Activated naive CD4-positive, alpha-beta T cell (primary cell): ENCODE measurements around the gene DRAP1.
"Not testable (repeated sequence)": the region's sequence is repeated elsewhere in the genome, so short reads cannot be mapped to it uniquely, and the experiment has no call there.

Source experiments
- DNase-seq, 4 experiments: peaks; one replicate each; lab custom pipeline; 2025; lab: John Stamatoyannopoulos, UW

Gene DRAP1

GRCh38 chr11:65931773-65932557, 12.7 kb downstream of the DRAP1 start:
- DNase-seq, result no peak

- DNase-seq, result no peak
Observed at GRCh38 chr11:65932558-65932919, 13.3 kb downstream of the DRAP1 start.

GRCh38 chr11:65934014-65934413, 14.8 kb downstream of the DRAP1 start:
- no peak for DNase-seq

- no peak for DNase-seq
Observed at GRCh38 chr11:65937766-65938165, 18.5 kb downstream of the DRAP1 start.

GRCh38 chr11:65941720-65942310, 22.6 kb downstream of the DRAP1 start:
- DNase-seq, result no peak

- no peak for DNase-seq
Observed at GRCh38 chr11:65942531-65942930, 23.3 kb downstream of the DRAP1 start.

- no peak for DNase-seq
Observed at GRCh38 chr11:65944191-65944590, 25.0 kb downstream of the DRAP1 start.

GRCh38 chr11:65944767-65945166, 25.5 kb downstream of the DRAP1 start:
- DNase-seq, result no peak

GRCh38 chr11:65945430-65945911, 26.2 kb downstream of the DRAP1 start, which contains the start of gene TSGA10IP:
TSGA10IP (plus strand) TSS chr11:65945480; CDS start chr11:65945676, 196 bp downstream.
- DNase-seq, result no peak

- DNase-seq, result no peak
Observed at GRCh38 chr11:65945941-65946558, 26.8 kb downstream of the DRAP1 start.

GRCh38 chr11:65946655-65947054, 27.4 kb downstream of the DRAP1 start:
- no peak for DNase-seq

GRCh38 chr11:65947133-65947532, 27.9 kb downstream of the DRAP1 start:
- no peak for DNase-seq

- DNase-seq, result no peak
Observed at GRCh38 chr11:65947603-65948125, 28.4 kb downstream of the DRAP1 start.

GRCh38 chr11:65950711-65951110, 31.5 kb downstream of the DRAP1 start:
- DNase-seq, result not testable (repeated sequence)

- DNase-seq, result not testable (repeated sequence)
Observed at GRCh38 chr11:65951641-65952040, 32.4 kb downstream of the DRAP1 start.

GRCh38 chr11:65952052-65952521, 32.9 kb downstream of the DRAP1 start:
- DNase-seq, result no peak

GRCh38 chr11:65953471-65953870, 34.2 kb downstream of the DRAP1 start:
- DNase-seq, result no peak

GRCh38 chr11:65954771-65955170, 35.5 kb downstream of the DRAP1 start:
- DNase-seq, result no peak

- no peak for DNase-seq
Observed at GRCh38 chr11:65958291-65958690, 39.1 kb downstream of the DRAP1 start.

- DNase-seq, result no peak
Observed at GRCh38 chr11:65958774-65959420, 39.7 kb downstream of the DRAP1 start.

GRCh38 chr11:65960824-65961266, 41.6 kb downstream of the DRAP1 start:
- DNase-seq, result no peak
